C4-2B (cell line): ENCODE data around the gene GALK1.

ENCODE experiments used
- ZFX ChIP-seq: fragments of 450-650 bp; IDR thresholded peaks from 2 replicates; pipeline ENCODE4 v1.6.1; 2017
- TF ChIP-seq, protein P1 (sequence below): fragments of 450-650 bp; conservative IDR thresholded peaks from 2 replicates; pipeline ENCODE4 v1.5.1; 2017; ENCODE audit warnings: mild to moderate bottlenecking

DNA sequence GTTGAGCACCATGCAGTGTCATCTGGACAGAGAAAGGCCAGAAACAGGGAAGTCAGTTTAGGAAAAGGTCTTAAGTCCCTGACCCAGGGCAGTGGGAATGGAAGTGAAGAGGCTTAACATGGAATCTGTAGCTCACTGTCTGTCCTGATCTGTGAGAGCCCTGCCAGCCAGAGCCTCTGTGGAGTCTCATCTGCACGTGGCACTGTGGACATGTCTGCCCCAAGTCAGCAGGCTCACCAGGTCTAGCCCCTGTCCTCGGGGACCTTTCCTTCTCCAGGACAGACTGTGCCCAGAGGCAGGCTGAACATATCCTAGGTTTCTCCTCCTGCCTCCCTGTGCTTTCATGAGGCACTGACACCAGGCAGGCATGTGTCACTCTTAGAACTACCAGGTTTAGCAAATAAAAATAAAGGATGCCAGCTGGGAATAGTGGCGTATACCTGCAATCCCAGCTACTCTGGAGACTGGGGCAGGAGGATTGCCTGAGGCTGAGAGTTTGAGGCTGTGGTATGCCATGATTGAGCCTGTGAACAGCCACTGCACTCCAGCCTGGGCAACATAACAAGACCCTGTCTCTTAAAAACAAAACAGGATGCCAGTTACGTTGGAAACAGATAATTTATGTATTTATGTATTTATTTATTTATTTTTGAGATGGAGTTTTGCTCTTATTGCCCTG, 42.0 kb upstream of the GALK1 start:
- TF ChIP-seq, protein P1, sequence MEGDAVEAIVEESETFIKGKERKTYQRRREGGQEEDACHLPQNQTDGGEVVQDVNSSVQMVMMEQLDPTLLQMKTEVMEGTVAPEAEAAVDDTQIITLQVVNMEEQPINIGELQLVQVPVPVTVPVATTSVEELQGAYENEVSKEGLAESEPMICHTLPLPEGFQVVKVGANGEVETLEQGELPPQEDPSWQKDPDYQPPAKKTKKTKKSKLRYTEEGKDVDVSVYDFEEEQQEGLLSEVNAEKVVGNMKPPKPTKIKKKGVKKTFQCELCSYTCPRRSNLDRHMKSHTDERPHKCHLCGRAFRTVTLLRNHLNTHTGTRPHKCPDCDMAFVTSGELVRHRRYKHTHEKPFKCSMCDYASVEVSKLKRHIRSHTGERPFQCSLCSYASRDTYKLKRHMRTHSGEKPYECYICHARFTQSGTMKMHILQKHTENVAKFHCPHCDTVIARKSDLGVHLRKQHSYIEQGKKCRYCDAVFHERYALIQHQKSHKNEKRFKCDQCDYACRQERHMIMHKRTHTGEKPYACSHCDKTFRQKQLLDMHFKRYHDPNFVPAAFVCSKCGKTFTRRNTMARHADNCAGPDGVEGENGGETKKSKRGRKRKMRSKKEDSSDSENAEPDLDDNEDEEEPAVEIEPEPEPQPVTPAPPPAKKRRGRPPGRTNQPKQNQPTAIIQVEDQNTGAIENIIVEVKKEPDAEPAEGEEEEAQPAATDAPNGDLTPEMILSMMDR, result no peak
- TF ChIP-seq ZFX, result no peak
